A172 (cell line): Measurements from ENCODE around the gene TICAM2. TPM values are rescaled to one million over a fixed set of nuclear protein-coding genes. Genes with fewer than 3 reads are reported as not detected.

Experiments
- DNase-seq: peaks from one replicate; pipeline ENCODE4 v3.0.0-alpha.2; 2015; ENCODE audit warnings: low spot score
- total RNA-seq: library from RNA; depleted of rRNA; stranded (reverse); fragments of >200 nt; shearing (Covaris generic); gene quantifications from 2 replicates; pipeline ENCODE4 v1.2.3, GENCODE V29; 2014

Gene TICAM2
- total RNA-seq, 1 experiment from 2014 or later: 11.1 TPM

- no peak for DNase-seq
These were observed 33.6 kb downstream of the TICAM2 start for GRCh38 chr5:115568668-115569067.

- DNase-seq: no peak
These were observed 37.0 kb downstream of the TICAM2 start for GRCh38 chr5:115565233-115565632.

- DNase-seq: no peak
These were observed 41.1 kb downstream of the TICAM2 start for GRCh38 chr5:115561176-115561575.

GRCh38 chr5:115559524-115559923, 42.8 kb downstream of the TICAM2 start:
- peak; percentile 68 for DNase-seq

- DNase-seq: no peak
These were observed 43.8 kb downstream of the TICAM2 start for GRCh38 chr5:115558388-115558956.

GRCh38 chr5:115557667-115558387, 44.5 kb downstream of the TICAM2 start:
- no peak for DNase-seq

- DNase-seq: no peak
These were observed 46.0 kb downstream of the TICAM2 start for GRCh38 chr5:115556276-115556675.

- DNase-seq: no peak
These were observed 47.1 kb downstream of the TICAM2 start for GRCh38 chr5:115555084-115555633.

- no peak for DNase-seq
These were observed 49.2 kb downstream of the TICAM2 start for GRCh38 chr5:115553082-115553481.

- peak; percentile 70 for DNase-seq
These were observed 50.9 kb downstream of the TICAM2 start for GRCh38 chr5:115551415-115551814.

GRCh38 chr5:115549154-115549553, 53.1 kb downstream of the TICAM2 start:
- peak; percentile 38 for DNase-seq

- DNase-seq: no peak
These were observed 53.6 kb downstream of the TICAM2 start for GRCh38 chr5:115548683-115549082.

- no peak for DNase-seq
These were observed 56.9 kb downstream of the TICAM2 start for GRCh38 chr5:115545351-115545882.

- peak; percentile 94 for DNase-seq
These were observed 57.6 kb downstream of the TICAM2 start, which contains the start of gene FEM1C for GRCh38 chr5:115544436-115545350. FEM1C (minus strand) TSS chr5:115544775; CDS start chr5:115543493, 1,282 bp downstream.

- DNase-seq: peak; percentile 39
These were observed 58.2 kb downstream of the TICAM2 start for GRCh38 chr5:115544043-115544435.

- DNase-seq: no peak
These were observed 58.8 kb downstream of the TICAM2 start for GRCh38 chr5:115543365-115544042.

GRCh38 chr5:115542651-115543364, 59.5 kb downstream of the TICAM2 start:
- no peak for DNase-seq

GRCh38 chr5:115542086-115542485, 60.2 kb downstream of the TICAM2 start:
- DNase-seq: no peak

GRCh38 chr5:115541611-115542010, 60.7 kb downstream of the TICAM2 start:
- DNase-seq: no peak

- DNase-seq: no peak
These were observed 66.7 kb downstream of the TICAM2 start for GRCh38 chr5:115535479-115536035.
